Spinal cord (tissue), 10 donors: Measurements from ENCODE around the gene MC1R. TPM values are rescaled to one million over a fixed set of nuclear protein-coding genes. Genes with fewer than 3 reads are reported as not detected.
"Not testable (repeated sequence)": the region's sequence is repeated elsewhere in the genome, so short reads cannot be mapped to it uniquely, and the experiment has no call there.

Experiments used
- DNase-seq, 6 donors: peaks; one replicate each; pipeline versions ENCODE4 v3.0.0 to v3.0.0-alpha.2; 2013 to 2015; ENCODE audit warnings: low spot score in 6 of 6, low read depth in 4 of 6
- H3K27ac ChIP-seq: one replicate; pipeline ENCODE4 v1.5.1; 2013; ENCODE audit warnings: low read depth, low read length, control low read depth
- H3K27me3 ChIP-seq: one replicate; pipeline ENCODE4 v1.6.1; 2013; ENCODE audit warnings: low read length; ENCODE audit not compliant: control insufficient read depth, insufficient read depth
- H3K36me3 ChIP-seq: one replicate; pipeline ENCODE4 v1.6.1; 2013; ENCODE audit warnings: low read length; ENCODE audit not compliant: control insufficient read depth, insufficient read depth
- H3K4me1 ChIP-seq: one replicate; pipeline ENCODE4 v1.6.1; 2013; ENCODE audit warnings: low read length; ENCODE audit not compliant: control insufficient read depth, insufficient read depth
- H3K4me3 ChIP-seq: one replicate; pipeline ENCODE4 v1.5.1; 2013; ENCODE audit warnings: low read depth, low read length, control low read depth
- H3K9me3 ChIP-seq: one replicate; pipeline ENCODE4 v1.6.1; 2013; ENCODE audit warnings: low read length; ENCODE audit not compliant: control insufficient read depth, insufficient read depth
- WGBS: methylation state at CpG from one replicate; pipeline ENCODE4 v1.1.5; 2013; ENCODE audit warnings: missing lambda C conversion rate; ENCODE audit not compliant: insufficient coverage; 5-methylcytosine and 5-hydroxymethylcytosine counted together
- polyA plus RNA-seq, 2 donors: library from polyadenylated mRNA; unstranded; fragments of 120-200 nt; gene quantifications; one replicate each; pipeline ENCODE4 v1.2.1, GENCODE V29; 2013; ENCODE audit not compliant: insufficient read length in 2 of 2
- total RNA-seq, 2 donors: library from RNA; depleted of rRNA in 1 of 2; stranded (reverse); fragments of 120-200 nt in 1 of 2; fragments of >200 nt in 1 of 2; gene quantifications; one replicate each; pipeline versions ENCODE4 v1.2.3 to v1.2.4, GENCODE V29; 2013 to 2014
- donor health status: healthy.

Gene MC1R
- total and polyA plus RNA-seq, 4 donors, result 2.2 to 13.3 (median 4.8) TPM

DNA sequence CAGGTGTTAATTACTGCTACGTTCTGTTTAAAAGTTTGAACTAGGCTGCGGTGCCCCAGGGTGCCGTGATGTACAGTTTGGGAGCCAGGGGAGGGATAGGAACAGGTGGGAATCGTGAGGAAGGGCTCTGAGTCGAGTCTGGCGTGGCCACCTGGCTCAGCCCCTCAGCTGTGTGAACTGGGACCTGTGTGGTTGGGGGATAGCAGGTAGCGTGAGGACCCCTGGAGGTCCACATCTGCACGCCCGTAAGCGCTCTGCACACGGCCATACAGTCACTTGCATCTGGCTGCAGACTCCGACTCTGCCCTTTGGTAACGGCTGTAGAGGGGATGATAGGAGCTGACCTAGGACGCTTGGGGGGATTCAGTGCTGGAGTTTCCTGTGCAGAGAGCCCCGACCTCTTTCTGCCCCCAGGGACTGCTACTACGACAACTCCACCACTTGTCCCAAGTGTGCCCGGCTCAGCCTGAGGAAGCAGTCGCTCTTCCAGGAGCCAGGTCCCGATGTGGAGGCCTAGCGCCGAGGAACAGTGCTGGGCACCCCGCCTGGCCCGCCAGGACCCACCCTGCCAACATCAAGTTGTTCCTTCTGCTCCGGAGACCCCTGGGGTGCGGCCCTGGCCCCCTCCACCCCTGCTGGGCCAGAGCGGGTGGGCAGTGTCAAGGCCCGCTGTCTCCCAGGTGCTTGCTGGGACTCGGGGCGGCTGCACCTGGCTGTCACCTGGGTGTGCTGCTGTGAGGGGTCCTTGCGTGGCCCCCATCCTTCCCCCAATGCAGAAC, 47.0 kb downstream of the MC1R start:
- WGBS, result 91% methylated on average over 27 of the region's 30 CpGs
- peaks cover 67% of the 10 kb centered on the region for H3K36me3 ChIP-seq

DNA sequence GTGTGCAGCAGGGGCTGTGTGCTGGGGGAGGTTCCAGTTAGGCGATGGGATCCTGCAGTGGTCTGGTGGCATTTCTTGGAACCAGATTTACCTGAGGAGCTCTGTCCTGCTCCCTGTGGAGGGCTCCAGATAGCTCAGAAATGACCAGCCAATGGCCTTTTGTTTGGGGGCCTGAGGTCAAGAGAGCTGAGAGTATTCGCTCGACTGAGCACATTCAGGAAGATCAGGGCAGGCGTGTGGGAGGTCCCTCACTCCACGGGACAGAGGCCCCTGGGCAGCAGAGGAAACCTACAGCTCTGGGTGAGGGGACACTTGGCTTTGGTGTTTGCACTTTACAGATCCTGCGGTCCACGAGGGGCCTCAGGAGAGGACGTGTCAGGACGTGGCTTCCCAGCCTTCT, 48.1 kb downstream of the MC1R start:
- Histone ChIP-seq H3K27ac (no peak overlapping the region), H3K27me3 (no peaks in the 10 kb centered on the region), H3K36me3 (peaks cover 56% of the 10 kb centered on the region), H3K4me1 (peaks cover 16% of the 10 kb centered on the region), H3K4me3 (no peak overlapping the region), H3K9me3 (no peaks in the 10 kb centered on the region)
- 35% methylated on average over 9 of the region's 9 CpGs for WGBS
- DNase-seq, result no peak

More for the DNA sequence above, 47.0 kb downstream of the MC1R start:
- no peak overlapping the region for H3K4me3 ChIP-seq
- H3K27ac ChIP-seq, result no peak overlapping the region
- no peaks in the 10 kb centered on the region for H3K27me3 ChIP-seq
- no peaks in the 10 kb centered on the region for H3K9me3 ChIP-seq
- no peak for DNase-seq
- H3K4me1 ChIP-seq, result peaks cover 4% of the 10 kb centered on the region

DNA sequence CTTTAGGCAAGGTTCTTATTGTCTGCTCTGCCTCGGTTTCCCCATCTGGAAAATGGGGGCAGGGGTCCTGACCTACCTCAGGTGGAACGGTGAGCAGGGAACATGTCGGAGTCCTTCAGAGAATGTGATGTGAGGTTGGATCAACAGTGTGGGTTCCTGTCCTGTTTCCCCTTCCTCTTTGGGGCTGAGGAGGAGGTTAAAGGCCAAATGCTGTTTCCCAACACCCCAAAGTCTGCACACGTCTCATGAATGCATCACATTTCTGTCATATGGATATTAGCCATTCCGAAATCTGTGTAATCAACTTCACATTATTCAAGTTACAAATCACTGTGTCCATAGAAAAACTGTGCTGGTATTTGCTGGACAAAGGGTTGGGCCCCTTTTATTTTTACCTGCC, 48.8 kb downstream of the MC1R start:
- H3K9me3 ChIP-seq, H3K27ac ChIP-seq, H3K27me3 ChIP-seq, DNase-seq, H3K4me3 ChIP-seq: not testable (repeated sequence)
- WGBS, result 85% methylated on average over 3 of the region's 5 CpGs
- H3K36me3 ChIP-seq, result peaks cover 49% of the 10 kb centered on the region
- peaks cover 20% of the 10 kb centered on the region for H3K4me1 ChIP-seq

DNA sequence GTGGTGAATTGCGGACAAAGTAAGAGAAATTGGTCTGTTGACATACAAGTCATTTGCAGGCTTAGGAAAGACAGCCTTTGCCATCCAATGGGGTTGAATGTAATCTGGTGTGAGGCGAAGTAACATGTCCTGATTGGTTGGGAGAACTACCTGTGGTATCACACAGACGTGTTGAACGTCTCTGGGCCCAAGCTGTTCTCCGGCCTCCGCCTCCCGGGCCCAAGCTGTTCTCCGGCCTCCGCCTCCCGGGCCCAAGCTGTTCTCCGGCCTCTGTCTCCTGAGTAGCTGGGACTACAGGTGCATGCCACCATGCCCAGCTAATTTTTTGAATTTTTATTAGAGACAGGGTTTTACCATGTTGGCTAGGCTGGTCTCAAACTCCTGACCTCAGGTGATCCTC, 49.4 kb downstream of the MC1R start:
- DNase-seq, H3K27ac ChIP-seq, H3K4me3 ChIP-seq, H3K27me3 ChIP-seq, H3K9me3 ChIP-seq: not testable (repeated sequence)
- WGBS, result 79% methylated on average over 11 of the region's 11 CpGs
- H3K4me1 ChIP-seq, result peaks cover 23% of the 10 kb centered on the region
- H3K36me3 ChIP-seq, result peaks cover 43% of the 10 kb centered on the region

DNA sequence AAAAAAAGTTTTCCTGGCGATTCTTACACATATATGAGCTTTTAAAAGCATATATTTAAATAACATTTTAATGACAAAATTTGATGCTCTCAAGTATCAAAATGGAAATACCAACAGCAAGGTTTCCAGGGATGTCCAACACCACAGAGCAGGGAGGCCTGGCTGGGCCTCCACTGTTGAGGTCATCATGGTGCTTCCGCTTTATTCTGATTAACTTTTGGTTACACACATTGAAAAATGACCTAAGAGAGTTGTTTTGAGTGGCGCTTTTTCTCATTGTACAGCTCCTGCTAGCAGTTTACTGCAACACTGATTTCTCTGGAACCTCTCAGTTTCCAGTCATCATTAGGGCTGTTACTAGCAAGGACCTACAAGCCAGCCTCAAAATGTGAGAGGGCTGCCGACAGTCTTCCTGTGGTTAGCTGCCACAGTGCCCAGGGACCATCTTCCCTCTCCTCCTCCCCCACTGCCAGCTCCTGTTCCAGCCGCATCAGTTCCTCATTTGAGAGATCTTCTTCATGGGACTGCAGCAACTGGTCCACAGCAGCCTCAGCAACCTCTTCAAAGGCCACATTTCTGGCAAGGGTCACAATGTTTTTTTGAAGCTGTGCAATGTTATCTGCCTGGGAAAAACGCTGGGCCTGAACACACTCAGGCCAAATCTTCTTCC, 51.2 kb downstream of the MC1R start:
- no peak overlapping the region for H3K27ac ChIP-seq
- no peaks in the 10 kb centered on the region for H3K9me3 ChIP-seq
- H3K4me3 ChIP-seq, result no peak overlapping the region
- H3K27me3 ChIP-seq, result no peaks in the 10 kb centered on the region
- peaks cover 26% of the 10 kb centered on the region for H3K36me3 ChIP-seq
- WGBS, result 93% methylated on average over 5 of the region's 6 CpGs
- H3K4me1 ChIP-seq, result peaks cover 27% of the 10 kb centered on the region
- DNase-seq, result no peak

Other genes starting within 250 kb of the MC1R start
- 10 to 100 TPM; 34.7 to 64.1 TPM for gene CDK10, start 232.2 kb upstream of the MC1R start, total RNA-seq
- 100 to 1,000 TPM; 101 to 115 TPM for gene CDK10, start 232.2 kb upstream of the MC1R start, polyA plus RNA-seq
- gene SPATA2L, start 217.2 kb upstream of the MC1R start, total RNA-seq, result 1 to 10 TPM; 8.7 to 9.7 TPM
- gene SPATA2L, start 217.2 kb upstream of the MC1R start, polyA plus RNA-seq, result 10 to 100 TPM; 14.0 to 15.3 TPM
- 10 to 100 TPM in 1 of 2 donors, 1 to 10 TPM in 1; 9.4 to 13.4 TPM for gene VPS9D1, start 198.0 kb upstream of the MC1R start, total RNA-seq
- gene VPS9D1, start 198.0 kb upstream of the MC1R start, polyA plus RNA-seq, result 10 to 100 TPM; 39.5 to 49.7 TPM
- gene ZNF276, start 197.3 kb upstream of the MC1R start, total RNA-seq, result 10 to 100 TPM; 24.4 to 35.3 TPM
- gene ZNF276, start 197.3 kb upstream of the MC1R start, polyA plus RNA-seq, result 10 to 100 TPM; 48.7 to 61.3 TPM
- 10 to 100 TPM in 1 of 2 donors, 1 to 10 TPM in 1; 9.3 to 11.5 TPM for gene FANCA, start 102.2 kb upstream of the MC1R start, total RNA-seq
- gene FANCA, start 102.2 kb upstream of the MC1R start, polyA plus RNA-seq, result 10 to 100 TPM; 17.0 to 32.5 TPM
- 10 to 100 TPM; 12.3 to 14.1 TPM for gene SPIRE2, start 90.4 kb upstream of the MC1R start, total RNA-seq
- gene SPIRE2, start 90.4 kb upstream of the MC1R start, polyA plus RNA-seq, result 10 to 100 TPM; 40.3 to 51.3 TPM
- gene TCF25, start 45.3 kb upstream of the MC1R start, total RNA-seq, result 100 to 1,000 TPM; 114 to 169 TPM
- gene TCF25, start 45.3 kb upstream of the MC1R start, polyA plus RNA-seq, result 100 to 1,000 TPM; 181 to 240 TPM
- 100 to 1,000 TPM; 309 to 607 TPM for gene TUBB3, start 4.5 kb downstream of the MC1R start, total RNA-seq
- 1,000 to 10,000 TPM; 1,077 to 1,105 TPM for gene TUBB3, start 4.5 kb downstream of the MC1R start, polyA plus RNA-seq
- gene DEF8, start 29.9 kb downstream of the MC1R start, total RNA-seq, result 10 to 100 TPM; 65.6 to 69.2 TPM
- gene DEF8, start 29.9 kb downstream of the MC1R start, polyA plus RNA-seq, result 100 to 1,000 TPM; 104 to 125 TPM
- 1 to 10 TPM; 6.0 to 9.6 TPM for gene DBNDD1, start 100.6 kb downstream of the MC1R start, total RNA-seq
- 10 to 100 TPM; 49.9 to 59.5 TPM for gene DBNDD1, start 100.6 kb downstream of the MC1R start, polyA plus RNA-seq
- not detected for gene PRDM7, start 158.5 kb downstream of the MC1R start, total RNA-seq
- gene PRDM7, start 158.5 kb downstream of the MC1R start, polyA plus RNA-seq, result under 1 TPM in 1 of 2 donors, not detected in 1; 0.54 TPM